MM.1S (cell line): ENCODE results near the gene PCLAF.

Experiments
- CTCF ChIP-seq: fragments of 300-600 bp; sonication (generic); IDR thresholded peaks from 2 replicates; pipeline ENCODE4 v1.5.1; 2016; ENCODE audit warnings: antibody characterized with exemption, low read length, mixed read lengths
- EZH2 ChIP-seq: fragments of 300-600 bp; sonication (generic); optimal IDR thresholded peaks from 2 replicates; pipeline ENCODE3; 2017; ENCODE audit warnings: low read depth, mild to moderate bottlenecking, antibody characterized with exemption, low read length, mixed read lengths
- EZH2phosphoT487 ChIP-seq: fragments of 300-600 bp; sonication (generic); IDR thresholded peaks from 2 replicates; pipeline ENCODE4 v1.6.1; 2018; ENCODE audit warnings: antibody characterized with exemption, low read length

GRCh38 chr15:64354688-64355344, 26.4 kb downstream of the PCLAF start:
- TF ChIP-seq CTCF (no peak), EZH2 (no peak), EZH2phosphoT487 (no peak)
